ENCODE measurements around the gene NAA25. TPM values are rescaled to one million over a fixed set of nuclear protein-coding genes. Genes with fewer than 3 reads are reported as not detected.

Gene NAA25
- total and polyA plus RNA-seq, 9 of the 15 experiments (the other 6 are each of a cell fraction or from before 2014, with no cell fraction given) = 26.6 to 59.6 (median 48.9) TPM

DNA sequence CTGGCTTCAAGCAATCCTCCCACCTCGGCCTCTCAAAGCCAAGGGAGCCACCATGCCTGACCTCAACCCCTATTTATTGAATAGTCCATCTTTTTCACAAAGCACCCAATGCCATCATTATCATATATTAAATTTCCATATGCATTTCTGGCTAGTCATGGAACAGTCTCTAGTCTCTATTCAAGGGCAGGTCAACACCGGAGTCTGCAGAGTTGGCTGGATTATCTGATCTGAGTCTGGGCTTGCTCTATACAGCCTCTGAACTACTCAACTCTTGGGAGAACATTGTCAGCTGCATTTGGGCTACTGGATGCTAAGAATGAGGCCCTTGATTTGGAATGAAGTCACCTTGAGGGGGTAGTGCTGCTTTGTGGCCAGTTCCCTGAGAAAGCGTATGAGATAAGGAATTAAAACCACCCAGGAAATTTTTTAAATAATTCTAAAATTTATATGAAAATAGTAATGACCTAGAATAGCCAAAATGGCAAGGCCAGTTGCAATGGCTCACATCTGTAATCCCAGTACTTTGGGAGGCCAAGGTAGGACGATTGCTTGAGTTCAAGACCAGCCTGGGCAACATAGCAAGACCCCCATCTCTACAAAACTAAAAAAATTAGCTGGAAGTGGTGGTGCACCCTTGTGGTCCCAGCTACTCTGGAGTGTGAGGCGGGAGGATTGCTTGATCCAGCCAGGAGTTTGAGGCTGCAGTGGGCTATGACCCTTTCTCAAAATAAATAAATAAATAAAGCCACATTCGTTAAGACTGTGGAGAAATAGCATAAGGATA is 6.9 kb upstream of the NAA25 start (continued):
- TF ChIP-seq, protein P1, sequence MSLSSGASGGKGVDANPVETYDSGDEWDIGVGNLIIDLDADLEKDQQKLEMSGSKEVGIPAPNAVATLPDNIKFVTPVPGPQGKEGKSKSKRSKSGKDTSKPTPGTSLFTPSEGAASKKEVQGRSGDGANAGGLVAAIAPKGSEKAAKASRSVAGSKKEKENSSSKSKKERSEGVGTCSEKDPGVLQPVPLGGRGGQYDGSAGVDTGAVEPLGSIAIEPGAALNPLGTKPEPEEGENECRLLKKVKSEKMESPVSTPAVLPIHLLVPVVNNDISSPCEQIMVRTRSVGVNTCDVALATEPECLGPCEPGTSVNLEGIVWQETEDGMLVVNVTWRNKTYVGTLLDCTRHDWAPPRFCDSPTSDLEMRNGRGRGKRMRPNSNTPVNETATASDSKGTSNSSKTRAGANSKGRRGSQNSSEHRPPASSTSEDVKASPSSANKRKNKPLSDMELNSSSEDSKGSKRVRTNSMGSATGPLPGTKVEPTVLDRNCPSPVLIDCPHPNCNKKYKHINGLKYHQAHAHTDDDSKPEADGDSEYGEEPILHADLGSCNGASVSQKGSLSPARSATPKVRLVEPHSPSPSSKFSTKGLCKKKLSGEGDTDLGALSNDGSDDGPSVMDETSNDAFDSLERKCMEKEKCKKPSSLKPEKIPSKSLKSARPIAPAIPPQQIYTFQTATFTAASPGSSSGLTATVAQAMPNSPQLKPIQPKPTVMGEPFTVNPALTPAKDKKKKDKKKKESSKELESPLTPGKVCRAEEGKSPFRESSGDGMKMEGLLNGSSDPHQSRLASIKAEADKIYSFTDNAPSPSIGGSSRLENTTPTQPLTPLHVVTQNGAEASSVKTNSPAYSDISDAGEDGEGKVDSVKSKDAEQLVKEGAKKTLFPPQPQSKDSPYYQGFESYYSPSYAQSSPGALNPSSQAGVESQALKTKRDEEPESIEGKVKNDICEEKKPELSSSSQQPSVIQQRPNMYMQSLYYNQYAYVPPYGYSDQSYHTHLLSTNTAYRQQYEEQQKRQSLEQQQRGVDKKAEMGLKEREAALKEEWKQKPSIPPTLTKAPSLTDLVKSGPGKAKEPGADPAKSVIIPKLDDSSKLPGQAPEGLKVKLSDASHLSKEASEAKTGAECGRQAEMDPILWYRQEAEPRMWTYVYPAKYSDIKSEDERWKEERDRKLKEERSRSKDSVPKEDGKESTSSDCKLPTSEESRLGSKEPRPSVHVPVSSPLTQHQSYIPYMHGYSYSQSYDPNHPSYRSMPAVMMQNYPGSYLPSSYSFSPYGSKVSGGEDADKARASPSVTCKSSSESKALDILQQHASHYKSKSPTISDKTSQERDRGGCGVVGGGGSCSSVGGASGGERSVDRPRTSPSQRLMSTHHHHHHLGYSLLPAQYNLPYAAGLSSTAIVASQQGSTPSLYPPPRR (CRISPR knock-in tag; IDR thresholded peaks at IDR 0.05; ENCODE audit: borderline replicate concordance) = no peak
- TF ChIP-seq CCAR2 (IDR thresholded peaks at IDR 0.05; ENCODE audit: low read depth, low read length) (no peak), FOXJ3 (CRISPR knock-in tag; IDR thresholded peaks at IDR 0.05) (no peak), MCM3 (IDR thresholded peaks at IDR 0.05) (no peak), NFE2 (IDR thresholded peaks at IDR 0.05; ENCODE audit: low read depth) (peak; percentile 69), ARID1B (IDR thresholded peaks at IDR 0.05) (0 out of 2 replicates have a peak, but pooled peaks have one; percentile 1), ZNF561 (CRISPR knock-in tag; conservative IDR thresholded peaks at IDR 0.05) (no peak), NCOA2 (IDR thresholded peaks at IDR 0.05; ENCODE audit: partially characterized antibody in 2 of 2) (no peak), POLR2H (tag; IDR thresholded peaks at IDR 0.05; ENCODE audit: low read depth) (no peak), MAFG (tag; conservative IDR thresholded peaks at IDR 0.05) (peak; percentile 52)
- TF ChIP-seq, protein P2, sequence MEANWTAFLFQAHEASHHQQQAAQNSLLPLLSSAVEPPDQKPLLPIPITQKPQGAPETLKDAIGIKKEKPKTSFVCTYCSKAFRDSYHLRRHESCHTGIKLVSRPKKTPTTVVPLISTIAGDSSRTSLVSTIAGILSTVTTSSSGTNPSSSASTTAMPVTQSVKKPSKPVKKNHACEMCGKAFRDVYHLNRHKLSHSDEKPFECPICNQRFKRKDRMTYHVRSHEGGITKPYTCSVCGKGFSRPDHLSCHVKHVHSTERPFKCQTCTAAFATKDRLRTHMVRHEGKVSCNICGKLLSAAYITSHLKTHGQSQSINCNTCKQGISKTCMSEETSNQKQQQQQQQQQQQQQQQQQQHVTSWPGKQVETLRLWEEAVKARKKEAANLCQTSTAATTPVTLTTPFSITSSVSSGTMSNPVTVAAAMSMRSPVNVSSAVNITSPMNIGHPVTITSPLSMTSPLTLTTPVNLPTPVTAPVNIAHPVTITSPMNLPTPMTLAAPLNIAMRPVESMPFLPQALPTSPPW (CRISPR knock-in tag; IDR thresholded peaks at IDR 0.05) = no peak
- TF ChIP-seq, protein P3, sequence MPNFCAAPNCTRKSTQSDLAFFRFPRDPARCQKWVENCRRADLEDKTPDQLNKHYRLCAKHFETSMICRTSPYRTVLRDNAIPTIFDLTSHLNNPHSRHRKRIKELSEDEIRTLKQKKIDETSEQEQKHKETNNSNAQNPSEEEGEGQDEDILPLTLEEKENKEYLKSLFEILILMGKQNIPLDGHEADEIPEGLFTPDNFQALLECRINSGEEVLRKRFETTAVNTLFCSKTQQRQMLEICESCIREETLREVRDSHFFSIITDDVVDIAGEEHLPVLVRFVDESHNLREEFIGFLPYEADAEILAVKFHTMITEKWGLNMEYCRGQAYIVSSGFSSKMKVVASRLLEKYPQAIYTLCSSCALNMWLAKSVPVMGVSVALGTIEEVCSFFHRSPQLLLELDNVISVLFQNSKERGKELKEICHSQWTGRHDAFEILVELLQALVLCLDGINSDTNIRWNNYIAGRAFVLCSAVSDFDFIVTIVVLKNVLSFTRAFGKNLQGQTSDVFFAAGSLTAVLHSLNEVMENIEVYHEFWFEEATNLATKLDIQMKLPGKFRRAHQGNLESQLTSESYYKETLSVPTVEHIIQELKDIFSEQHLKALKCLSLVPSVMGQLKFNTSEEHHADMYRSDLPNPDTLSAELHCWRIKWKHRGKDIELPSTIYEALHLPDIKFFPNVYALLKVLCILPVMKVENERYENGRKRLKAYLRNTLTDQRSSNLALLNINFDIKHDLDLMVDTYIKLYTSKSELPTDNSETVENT (CRISPR knock-in tag; IDR thresholded peaks at IDR 0.05) = no peak
- TF ChIP-seq, protein P4, sequence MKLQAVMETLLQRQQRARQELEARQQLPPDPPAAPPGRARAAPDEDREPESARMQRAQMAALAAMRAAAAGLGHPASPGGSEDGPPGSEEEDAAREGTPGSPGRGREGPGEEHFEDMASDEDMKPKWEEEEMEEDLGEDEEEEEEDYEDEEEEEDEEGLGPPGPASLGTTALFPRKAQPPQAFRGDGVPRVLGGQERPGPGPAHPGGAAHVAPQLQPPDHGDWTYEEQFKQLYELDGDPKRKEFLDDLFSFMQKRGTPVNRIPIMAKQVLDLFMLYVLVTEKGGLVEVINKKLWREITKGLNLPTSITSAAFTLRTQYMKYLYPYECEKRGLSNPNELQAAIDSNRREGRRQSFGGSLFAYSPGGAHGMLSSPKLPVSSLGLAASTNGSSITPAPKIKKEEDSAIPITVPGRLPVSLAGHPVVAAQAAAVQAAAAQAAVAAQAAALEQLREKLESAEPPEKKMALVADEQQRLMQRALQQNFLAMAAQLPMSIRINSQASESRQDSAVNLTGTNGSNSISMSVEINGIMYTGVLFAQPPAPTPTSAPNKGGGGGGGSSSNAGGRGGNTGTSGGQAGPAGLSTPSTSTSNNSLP (IDR thresholded peaks at IDR 0.05; ENCODE audit: borderline replicate concordance, low read depth, low read length) = 0 out of 2 replicates have a peak, but pooled peaks have one; percentile 7
- TF ChIP-seq, protein P5, sequence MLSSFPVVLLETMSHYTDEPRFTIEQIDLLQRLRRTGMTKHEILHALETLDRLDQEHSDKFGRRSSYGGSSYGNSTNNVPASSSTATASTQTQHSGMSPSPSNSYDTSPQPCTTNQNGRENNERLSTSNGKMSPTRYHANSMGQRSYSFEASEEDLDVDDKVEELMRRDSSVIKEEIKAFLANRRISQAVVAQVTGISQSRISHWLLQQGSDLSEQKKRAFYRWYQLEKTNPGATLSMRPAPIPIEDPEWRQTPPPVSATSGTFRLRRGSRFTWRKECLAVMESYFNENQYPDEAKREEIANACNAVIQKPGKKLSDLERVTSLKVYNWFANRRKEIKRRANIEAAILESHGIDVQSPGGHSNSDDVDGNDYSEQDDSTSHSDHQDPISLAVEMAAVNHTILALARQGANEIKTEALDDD (IDR thresholded peaks at IDR 0.05) = peak; percentile 89
